HL-60 (cell line): ENCODE results near the gene SNUPN.

ENCODE experiments used
- CTCF ChIP-seq: IDR thresholded peaks from one replicate; pipeline ENCODE4 v1.5.1; 2011; ENCODE audit warnings: low read length, control low read depth, inconsistent platforms; ENCODE audit not compliant: insufficient read depth
- GABPA ChIP-seq: IDR thresholded peaks from 2 replicates; pipeline ENCODE4 v1.6.1; 2012; ENCODE audit warnings: low read depth
- POLR2AphosphoS5 ChIP-seq: IDR thresholded peaks from 2 replicates; pipeline ENCODE4 v1.6.1; 2012; ENCODE audit warnings: low read depth
- REST ChIP-seq: IDR thresholded peaks from 2 replicates; pipeline ENCODE4 v1.6.1; 2012; ENCODE audit warnings: low read depth; ENCODE audit not compliant: insufficient replicate concordance
- SPI1 ChIP-seq: IDR thresholded peaks from 2 replicates; pipeline ENCODE4 v1.6.1; 2012; ENCODE audit warnings: low read depth, mild to moderate bottlenecking, borderline replicate concordance

GRCh38 chr15:75649045-75649761 lies 23.7 kb upstream of the SNUPN start:
- no peak for TF ChIP-seq CTCF
- TF ChIP-seq POLR2AphosphoS5: no peak
- no peak for TF ChIP-seq REST
- no peak for TF ChIP-seq SPI1
- TF ChIP-seq GABPA: no peak
